Hepatocyte (in vitro differentiated cells): ENCODE measurements around the gene PCCA.

ENCODE experiments used
- CTCF ChIP-seq: fragments of 200-600 bp; sonication (generic); IDR thresholded peaks from 2 replicates; pipeline ENCODE4 v1.5.1; 2016; ENCODE audit warnings: antibody characterized with exemption, mild to moderate bottlenecking; ENCODE audit not compliant: poor library complexity
- EZH2 ChIP-seq: fragments of 200-600 bp; sonication (generic); IDR thresholded peaks from 2 replicates; pipeline ENCODE4 v1.6.1; 2016; ENCODE audit warnings: antibody characterized with exemption, mild to moderate bottlenecking, borderline replicate concordance

GRCh38 chr13:100394005-100394695 lies 305.3 kb downstream of the PCCA start:
- TF ChIP-seq CTCF: no peak
- no peak for TF ChIP-seq EZH2
